Keratinocyte (primary cell): ENCODE results near the gene GNPTAB.

Source experiments
- EZH2 ChIP-seq: IDR thresholded peaks from one replicate; pipeline ENCODE4 v1.6.1; 2012; ENCODE audit warnings: inconsistent platforms, mild to moderate bottlenecking, low read length, moderate library complexity
- TF ChIP-seq, protein P1 (sequence below), 3 experiments: IDR thresholded peaks in 1 of 3; conservative IDR thresholded peaks in 1 of 3; optimal IDR thresholded peaks in 1 of 3; 2 replicates in 2 of 3; 3 replicates in 1 of 3; pipeline versions ENCODE3 to v1.5.1; 2011; ENCODE audit warnings: low read length in 3 of 3, mild to moderate bottlenecking in 3 of 3, moderate library complexity in 2 of 3, control low read depth in 1 of 3, inconsistent platforms in 1 of 3; ENCODE audit not compliant: insufficient read depth in 2 of 3; ENCODE audit errors: extremely low read depth in 1 of 3

GRCh38 chr12:101784376-101784775 lies 46.4 kb downstream of the GNPTAB start:
- TF ChIP-seq EZH2: no peak
- TF ChIP-seq, protein P1, sequence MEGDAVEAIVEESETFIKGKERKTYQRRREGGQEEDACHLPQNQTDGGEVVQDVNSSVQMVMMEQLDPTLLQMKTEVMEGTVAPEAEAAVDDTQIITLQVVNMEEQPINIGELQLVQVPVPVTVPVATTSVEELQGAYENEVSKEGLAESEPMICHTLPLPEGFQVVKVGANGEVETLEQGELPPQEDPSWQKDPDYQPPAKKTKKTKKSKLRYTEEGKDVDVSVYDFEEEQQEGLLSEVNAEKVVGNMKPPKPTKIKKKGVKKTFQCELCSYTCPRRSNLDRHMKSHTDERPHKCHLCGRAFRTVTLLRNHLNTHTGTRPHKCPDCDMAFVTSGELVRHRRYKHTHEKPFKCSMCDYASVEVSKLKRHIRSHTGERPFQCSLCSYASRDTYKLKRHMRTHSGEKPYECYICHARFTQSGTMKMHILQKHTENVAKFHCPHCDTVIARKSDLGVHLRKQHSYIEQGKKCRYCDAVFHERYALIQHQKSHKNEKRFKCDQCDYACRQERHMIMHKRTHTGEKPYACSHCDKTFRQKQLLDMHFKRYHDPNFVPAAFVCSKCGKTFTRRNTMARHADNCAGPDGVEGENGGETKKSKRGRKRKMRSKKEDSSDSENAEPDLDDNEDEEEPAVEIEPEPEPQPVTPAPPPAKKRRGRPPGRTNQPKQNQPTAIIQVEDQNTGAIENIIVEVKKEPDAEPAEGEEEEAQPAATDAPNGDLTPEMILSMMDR (optimal IDR thresholded peaks at IDR 0.05 in 1 of 3, IDR thresholded peaks at IDR 0.05 in 1 of 3, conservative IDR thresholded peaks at IDR 0.05 in 1 of 3; ENCODE audit: extremely low read depth in 1 of 3, insufficient read depth in 2 of 3, low read length in 3 of 3): no peak
